SK-N-SH treated with all-trans-retinoic acid at 6 μM for 48 hours (cell line): ENCODE results near the gene OR6X1.

Source experiments
- ATAC-seq: fragments of 200-7000 bp; cut with Tn5 transposase; 3 replicates; pipeline ENCODE4 v1.9.1; 2020; ENCODE audit warnings: mild to moderate bottlenecking, moderate library complexity
- ARNTL ChIP-seq: fragments of 450-650 bp; formaldehyde crosslinking; IDR thresholded peaks from 2 replicates; pipeline ENCODE4 v1.5.0; 2020; ENCODE audit warnings: low read depth, mild to moderate bottlenecking, moderate library complexity, borderline replicate concordance
- CSDC2 ChIP-seq: fragments of 250-450 bp; sonication (Bioruptor Pico); IDR thresholded peaks from 2 replicates; pipeline ENCODE4 v1.5.0; 2020; ENCODE audit warnings: mild to moderate bottlenecking, moderate library complexity
- ESRRG ChIP-seq: fragments of 250-450 bp; sonication (Bioruptor Pico); IDR thresholded peaks from 2 replicates; pipeline ENCODE4 v1.6.1; 2021; ENCODE audit warnings: mild to moderate bottlenecking
- GLIS3 ChIP-seq: fragments of 250-450 bp; sonication (Bioruptor Pico); IDR thresholded peaks from 2 replicates; pipeline ENCODE4 v1.5.0; 2020; ENCODE audit warnings: mild to moderate bottlenecking, moderate library complexity
- ISL1 ChIP-seq: fragments of 250-450 bp; sonication (Bioruptor Pico); IDR thresholded peaks from 2 replicates; pipeline ENCODE4 v2.1.2; 2022; ENCODE audit warnings: mild to moderate bottlenecking, moderate library complexity
- PPARA ChIP-seq: fragments of 250-450 bp; sonication (Bioruptor Pico); IDR thresholded peaks from 2 replicates; pipeline ENCODE4 v1.5.0; 2020; ENCODE audit warnings: mild to moderate bottlenecking, borderline replicate concordance
- RARB ChIP-seq: fragments of 250-450 bp; sonication (Bioruptor Pico); IDR thresholded peaks from 2 replicates; pipeline ENCODE4 v1.8.0; 2021; ENCODE audit warnings: mild to moderate bottlenecking, moderate library complexity
- SNAI2 ChIP-seq: fragments of 250-450 bp; sonication (Bioruptor Pico); IDR thresholded peaks from 2 replicates; pipeline ENCODE4 v1.5.0; 2020; ENCODE audit warnings: mild to moderate bottlenecking, moderate library complexity
- TCF4 ChIP-seq: fragments of 250-450 bp; sonication (Bioruptor Pico); IDR thresholded peaks from 2 replicates; pipeline ENCODE4 v1.8.0; 2021; ENCODE audit warnings: mild to moderate bottlenecking, moderate library complexity, borderline replicate concordance
- TOX ChIP-seq: fragments of 250-450 bp; sonication (Bioruptor Pico); IDR thresholded peaks from 2 replicates; pipeline ENCODE4 v1.8.0; 2021; ENCODE audit warnings: mild to moderate bottlenecking, moderate library complexity, borderline replicate concordance
- ZC3H10 ChIP-seq: fragments of 250-450 bp; sonication (Bioruptor Pico); IDR thresholded peaks from 2 replicates; pipeline ENCODE4 v1.5.1; 2021; ENCODE audit warnings: mild to moderate bottlenecking, moderate library complexity
- ZNF565 ChIP-seq: fragments of 450-650 bp; formaldehyde crosslinking; conservative IDR thresholded peaks from 2 replicates; pipeline ENCODE4 v1.5.0; 2020; ENCODE audit warnings: low read depth, mild to moderate bottlenecking, moderate library complexity
- ZNF70 ChIP-seq: fragments of 450-650 bp; formaldehyde crosslinking; IDR thresholded peaks from 2 replicates; pipeline ENCODE4 v1.5.0; 2020; ENCODE audit warnings: mild to moderate bottlenecking, moderate library complexity
- ZNF8 ChIP-seq: fragments of 450-650 bp; formaldehyde crosslinking; IDR thresholded peaks from 2 replicates; pipeline ENCODE4 v1.5.0; 2020; ENCODE audit warnings: mild to moderate bottlenecking, moderate library complexity
- TF ChIP-seq, protein P1 (sequence below): fragments of 250-450 bp; sonication (Bioruptor Pico); IDR thresholded peaks from 2 replicates; pipeline ENCODE4 v1.5.0; 2020; ENCODE audit warnings: mild to moderate bottlenecking, moderate library complexity
- TF ChIP-seq, protein P2 (sequence below): fragments of 250-450 bp; sonication (Bioruptor Pico); IDR thresholded peaks from 2 replicates; pipeline ENCODE4 v1.5.1; 2021; ENCODE audit warnings: mild to moderate bottlenecking, moderate library complexity
- TF ChIP-seq, protein P3 (sequence below): fragments of 250-450 bp; sonication (Bioruptor Pico); IDR thresholded peaks from 2 replicates; pipeline ENCODE4 v1.5.1; 2020; ENCODE audit warnings: low read depth, mild to moderate bottlenecking, moderate library complexity
- TF ChIP-seq, protein P4 (sequence below): fragments of 250-450 bp; sonication (Bioruptor Pico); IDR thresholded peaks from 2 replicates; pipeline ENCODE4 v1.8.0; 2020; ENCODE audit warnings: mild to moderate bottlenecking, moderate library complexity, borderline replicate concordance

Gene OR6X1

DNA sequence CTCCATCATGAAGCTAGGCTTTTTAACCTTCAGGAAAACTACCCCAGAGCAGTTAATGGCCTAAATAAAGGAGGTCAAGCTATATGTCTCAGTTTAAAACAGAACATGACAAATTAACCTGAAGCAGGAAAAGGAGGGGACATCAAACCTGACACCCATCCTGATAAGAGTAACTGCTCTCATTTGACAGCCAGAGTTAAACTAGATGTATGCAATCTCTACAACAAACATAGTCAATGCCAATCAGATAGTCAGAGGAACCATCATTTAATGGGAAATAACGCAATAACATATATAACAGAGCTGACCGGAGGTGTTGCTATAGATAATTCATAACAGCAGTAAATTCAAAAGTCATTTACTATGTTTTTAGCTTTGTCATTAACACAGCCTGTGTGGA, 15.9 kb downstream of the OR6X1 start (continued):
- TF ChIP-seq TOX (CRISPR knock-in tag): no peak
- TF ChIP-seq, protein P1, sequence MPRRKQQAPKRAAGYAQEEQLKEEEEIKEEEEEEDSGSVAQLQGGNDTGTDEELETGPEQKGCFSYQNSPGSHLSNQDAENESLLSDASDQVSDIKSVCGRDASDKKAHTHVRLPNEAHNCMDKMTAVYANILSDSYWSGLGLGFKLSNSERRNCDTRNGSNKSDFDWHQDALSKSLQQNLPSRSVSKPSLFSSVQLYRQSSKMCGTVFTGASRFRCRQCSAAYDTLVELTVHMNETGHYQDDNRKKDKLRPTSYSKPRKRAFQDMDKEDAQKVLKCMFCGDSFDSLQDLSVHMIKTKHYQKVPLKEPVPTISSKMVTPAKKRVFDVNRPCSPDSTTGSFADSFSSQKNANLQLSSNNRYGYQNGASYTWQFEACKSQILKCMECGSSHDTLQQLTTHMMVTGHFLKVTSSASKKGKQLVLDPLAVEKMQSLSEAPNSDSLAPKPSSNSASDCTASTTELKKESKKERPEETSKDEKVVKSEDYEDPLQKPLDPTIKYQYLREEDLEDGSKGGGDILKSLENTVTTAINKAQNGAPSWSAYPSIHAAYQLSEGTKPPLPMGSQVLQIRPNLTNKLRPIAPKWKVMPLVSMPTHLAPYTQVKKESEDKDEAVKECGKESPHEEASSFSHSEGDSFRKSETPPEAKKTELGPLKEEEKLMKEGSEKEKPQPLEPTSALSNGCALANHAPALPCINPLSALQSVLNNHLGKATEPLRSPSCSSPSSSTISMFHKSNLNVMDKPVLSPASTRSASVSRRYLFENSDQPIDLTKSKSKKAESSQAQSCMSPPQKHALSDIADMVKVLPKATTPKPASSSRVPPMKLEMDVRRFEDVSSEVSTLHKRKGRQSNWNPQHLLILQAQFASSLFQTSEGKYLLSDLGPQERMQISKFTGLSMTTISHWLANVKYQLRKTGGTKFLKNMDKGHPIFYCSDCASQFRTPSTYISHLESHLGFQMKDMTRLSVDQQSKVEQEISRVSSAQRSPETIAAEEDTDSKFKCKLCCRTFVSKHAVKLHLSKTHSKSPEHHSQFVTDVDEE: no peak
- no peak for TF ChIP-seq ZC3H10 (CRISPR knock-in tag)
- TF ChIP-seq CSDC2: no peak
- no peak for TF ChIP-seq TCF4
- no peak for TF ChIP-seq ZNF565 (CRISPR knock-in tag)
- TF ChIP-seq, all 23 proteins: peak for 0

DNA sequence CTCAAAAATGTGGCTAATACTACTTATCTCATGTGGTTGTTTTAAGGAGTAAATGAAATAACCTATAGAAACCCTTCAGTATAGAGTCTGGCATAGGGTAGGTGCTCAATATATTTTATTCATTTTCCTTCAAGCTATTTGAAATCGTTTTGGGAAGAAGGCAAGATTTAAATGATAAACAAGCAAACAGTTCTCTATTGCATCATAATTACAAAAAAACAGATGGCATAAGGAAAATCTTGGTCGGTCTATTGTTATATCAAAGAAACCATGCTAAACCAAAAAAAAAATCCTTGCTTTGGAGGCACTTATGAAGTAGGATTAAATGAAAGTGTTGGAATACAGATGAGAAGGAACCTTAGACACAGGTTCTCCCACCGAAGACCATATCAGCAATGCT, 17.5 kb downstream of the OR6X1 start:
- TF ChIP-seq RARB (CRISPR knock-in tag): no peak
- ATAC-seq: no peak

DNA sequence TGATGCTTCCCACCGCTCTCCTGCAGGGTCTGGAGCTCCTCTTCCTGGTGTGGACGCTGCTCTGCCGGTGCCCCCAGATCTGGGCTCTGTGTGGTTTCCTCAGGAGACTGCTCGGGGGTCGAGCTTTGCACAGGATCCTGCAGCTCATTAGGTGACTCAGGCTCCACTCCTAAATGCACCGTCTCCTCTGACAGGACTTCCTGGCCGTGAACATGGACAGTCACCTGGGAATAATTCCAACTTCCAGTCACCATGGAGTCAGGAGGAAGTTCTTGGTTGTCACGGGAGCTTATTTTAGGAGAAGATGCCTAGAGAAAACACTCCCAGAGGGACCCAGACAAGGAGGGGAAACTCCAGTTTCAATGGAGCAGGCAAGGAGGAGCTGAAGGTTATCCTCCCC, 24.7 kb downstream of the OR6X1 start:
- TF ChIP-seq ISL1 (CRISPR knock-in tag) (no peak), CSDC2 (no peak)
- TF ChIP-seq, protein P2, sequence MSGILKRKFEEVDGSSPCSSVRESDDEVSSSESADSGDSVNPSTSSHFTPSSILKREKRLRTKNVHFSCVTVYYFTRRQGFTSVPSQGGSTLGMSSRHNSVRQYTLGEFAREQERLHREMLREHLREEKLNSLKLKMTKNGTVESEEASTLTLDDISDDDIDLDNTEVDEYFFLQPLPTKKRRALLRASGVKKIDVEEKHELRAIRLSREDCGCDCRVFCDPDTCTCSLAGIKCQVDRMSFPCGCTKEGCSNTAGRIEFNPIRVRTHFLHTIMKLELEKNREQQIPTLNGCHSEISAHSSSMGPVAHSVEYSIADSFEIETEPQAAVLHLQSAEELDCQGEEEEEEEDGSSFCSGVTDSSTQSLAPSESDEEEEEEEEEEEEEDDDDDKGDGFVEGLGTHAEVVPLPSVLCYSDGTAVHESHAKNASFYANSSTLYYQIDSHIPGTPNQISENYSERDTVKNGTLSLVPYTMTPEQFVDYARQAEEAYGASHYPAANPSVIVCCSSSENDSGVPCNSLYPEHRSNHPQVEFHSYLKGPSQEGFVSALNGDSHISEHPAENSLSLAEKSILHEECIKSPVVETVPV: no peak

DNA sequence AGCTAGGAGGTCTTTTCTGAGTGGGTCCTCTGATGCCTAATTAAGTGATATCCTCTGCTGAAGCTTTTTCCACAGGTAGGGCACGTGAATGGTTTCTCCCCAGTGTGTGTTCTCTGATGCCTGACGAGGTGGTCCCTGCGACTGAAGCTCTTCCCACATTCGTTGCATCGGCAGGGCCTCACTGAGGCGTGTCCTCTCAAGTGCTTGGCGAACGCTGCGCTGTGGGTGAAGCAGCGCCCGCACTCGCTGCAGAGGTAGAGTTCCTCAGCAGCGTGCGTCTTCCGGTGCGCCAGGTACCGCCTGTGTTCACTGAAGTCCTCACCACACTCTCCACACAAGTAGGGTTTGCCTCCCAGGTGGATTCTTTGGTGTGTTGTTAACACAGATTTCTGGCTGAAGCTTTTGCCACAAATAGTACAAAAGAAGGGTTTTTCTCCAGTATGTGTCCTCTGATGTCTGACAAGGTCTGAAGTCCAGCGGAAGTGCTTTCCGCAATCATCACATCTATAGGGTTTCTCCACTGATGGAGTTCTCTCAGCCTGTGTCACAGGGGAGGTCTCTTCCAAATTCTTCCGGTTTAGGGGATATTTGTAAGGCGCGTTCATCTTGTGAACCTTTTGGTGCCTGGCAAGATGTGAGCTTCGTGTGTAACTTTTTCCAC, 28.2 kb downstream of the OR6X1 start:
- TF ChIP-seq RARB (CRISPR knock-in tag): no peak
- no peak for TF ChIP-seq ZC3H10 (CRISPR knock-in tag)
- TF ChIP-seq, protein P3, sequence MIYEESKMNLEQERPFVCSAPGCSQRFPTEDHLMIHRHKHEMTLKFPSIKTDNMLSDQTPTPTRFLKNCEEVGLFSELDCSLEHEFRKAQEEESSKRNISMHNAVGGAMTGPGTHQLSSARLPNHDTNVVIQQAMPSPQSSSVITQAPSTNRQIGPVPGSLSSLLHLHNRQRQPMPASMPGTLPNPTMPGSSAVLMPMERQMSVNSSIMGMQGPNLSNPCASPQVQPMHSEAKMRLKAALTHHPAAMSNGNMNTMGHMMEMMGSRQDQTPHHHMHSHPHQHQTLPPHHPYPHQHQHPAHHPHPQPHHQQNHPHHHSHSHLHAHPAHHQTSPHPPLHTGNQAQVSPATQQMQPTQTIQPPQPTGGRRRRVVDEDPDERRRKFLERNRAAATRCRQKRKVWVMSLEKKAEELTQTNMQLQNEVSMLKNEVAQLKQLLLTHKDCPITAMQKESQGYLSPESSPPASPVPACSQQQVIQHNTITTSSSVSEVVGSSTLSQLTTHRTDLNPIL: no peak
- TF ChIP-seq ZNF8 (CRISPR knock-in tag): no peak
- TF ChIP-seq, protein P4, sequence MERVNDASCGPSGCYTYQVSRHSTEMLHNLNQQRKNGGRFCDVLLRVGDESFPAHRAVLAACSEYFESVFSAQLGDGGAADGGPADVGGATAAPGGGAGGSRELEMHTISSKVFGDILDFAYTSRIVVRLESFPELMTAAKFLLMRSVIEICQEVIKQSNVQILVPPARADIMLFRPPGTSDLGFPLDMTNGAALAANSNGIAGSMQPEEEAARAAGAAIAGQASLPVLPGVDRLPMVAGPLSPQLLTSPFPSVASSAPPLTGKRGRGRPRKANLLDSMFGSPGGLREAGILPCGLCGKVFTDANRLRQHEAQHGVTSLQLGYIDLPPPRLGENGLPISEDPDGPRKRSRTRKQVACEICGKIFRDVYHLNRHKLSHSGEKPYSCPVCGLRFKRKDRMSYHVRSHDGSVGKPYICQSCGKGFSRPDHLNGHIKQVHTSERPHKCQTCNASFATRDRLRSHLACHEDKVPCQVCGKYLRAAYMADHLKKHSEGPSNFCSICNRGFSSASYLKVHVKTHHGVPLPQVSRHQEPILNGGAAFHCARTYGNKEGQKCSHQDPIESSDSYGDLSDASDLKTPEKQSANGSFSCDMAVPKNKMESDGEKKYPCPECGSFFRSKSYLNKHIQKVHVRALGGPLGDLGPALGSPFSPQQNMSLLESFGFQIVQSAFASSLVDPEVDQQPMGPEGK: no peak
- TF ChIP-seq, protein P1: no peak
- no peak for TF ChIP-seq ZNF70 (CRISPR knock-in tag)
- no peak for TF ChIP-seq ARNTL (CRISPR knock-in tag)
- no peak for TF ChIP-seq ESRRG (CRISPR knock-in tag)
- TF ChIP-seq SNAI2 (CRISPR knock-in tag): no peak
- no peak for TF ChIP-seq GLIS3
- TF ChIP-seq TOX (CRISPR knock-in tag): no peak
- TF ChIP-seq ZNF565 (CRISPR knock-in tag): no peak
- TF ChIP-seq PPARA (CRISPR knock-in tag): no peak
- TF ChIP-seq, all 23 proteins: peak for 0
- ATAC-seq: no peak

More for the DNA sequence above, 24.7 kb downstream of the OR6X1 start:
- ATAC-seq: no peak; the same call in 1 of the 3 replicates
